Uterus (tissue), 4 donors: ENCODE measurements around the gene CCNA2. TPM values are rescaled to one million over a fixed set of nuclear protein-coding genes. Genes with fewer than 3 reads are reported as not detected.

Experiments
- DNase-seq, 2 donors: peaks; one replicate each; pipeline ENCODE4 v3.0.0-alpha.2; 2019 to 2020
- H3K27ac ChIP-seq, 2 donors: fragments of 200-600 bp; sonication (generic); 1 replicate in 1 of 2; 2 replicates in 1 of 2; pipeline ENCODE4 v1.5.1; 2016 to 2018
- H3K27me3 ChIP-seq, 2 donors: fragments of 200-600 bp; sonication (generic); one replicate each; pipeline ENCODE4 v1.5.1; 2018 to 2019; ENCODE audit warnings: control low read depth in 1 of 2
- H3K36me3 ChIP-seq, 2 donors: fragments of 200-600 bp; sonication (generic); one replicate each; pipeline ENCODE4 v1.5.1; 2019; ENCODE audit warnings: control low read depth in 1 of 2
- H3K4me1 ChIP-seq, 2 donors: fragments of 200-600 bp; sonication (generic); one replicate each; pipeline ENCODE4 v1.5.1; 2018 to 2019; ENCODE audit warnings: control low read depth in 1 of 2
- H3K4me3 ChIP-seq, 2 donors: fragments of 200-600 bp; sonication (generic); 1 replicate in 1 of 2; 2 replicates in 1 of 2; pipeline ENCODE4 v1.5.1; 2018 to 2019; ENCODE audit warnings: mild to moderate bottlenecking in 1 of 2
- H3K9me3 ChIP-seq, 2 donors: fragments of 200-600 bp; sonication (generic); one replicate each; pipeline ENCODE4 v1.5.1; 2019; ENCODE audit warnings: control low read depth in 1 of 2
- POLR2A ChIP-seq, 2 donors: fragments of 450-650 bp; IDR thresholded peaks; one replicate each; pipeline ENCODE4 v1.6.1; 2016; ENCODE audit warnings: antibody characterized with exemption in 2 of 2, mild to moderate bottlenecking in 1 of 2, moderate library complexity in 1 of 2
- intact Hi-C: fragments of 100-400 bp; cut with DNase I; formaldehyde crosslinking; loops from one replicate; pipeline ENCODE4 v1.15.1; 2023; ENCODE audit warnings: low total_unique reads
- total RNA-seq, 4 donors: library from RNA; depleted of rRNA in 3 of 4; stranded (reverse); fragments of >200 nt in 3 of 4; gene quantifications; one replicate each; pipeline versions ENCODE4 v1.1.0 to v1.2.4, GENCODE V29; 2014 to 2023
- TF ChIP-seq, protein P1 (sequence below), 4 experiments: fragments of 200-600 bp in 2 of 4; fragments of 450-650 bp in 2 of 4; sonication (generic) in 2 of 4; IDR thresholded peaks; one replicate each; pipeline ENCODE4 v1.5.1; 2016 to 2019; ENCODE audit warnings: antibody characterized with exemption in 4 of 4, mild to moderate bottlenecking in 2 of 4, moderate library complexity in 1 of 4
- donor health status: DM: yes; HTN: yes; CAD: no.

Gene CCNA2
- total RNA-seq, 4 donors from 2014 or later = 0.59 to 39.8 (median 3.7) TPM

DNA sequence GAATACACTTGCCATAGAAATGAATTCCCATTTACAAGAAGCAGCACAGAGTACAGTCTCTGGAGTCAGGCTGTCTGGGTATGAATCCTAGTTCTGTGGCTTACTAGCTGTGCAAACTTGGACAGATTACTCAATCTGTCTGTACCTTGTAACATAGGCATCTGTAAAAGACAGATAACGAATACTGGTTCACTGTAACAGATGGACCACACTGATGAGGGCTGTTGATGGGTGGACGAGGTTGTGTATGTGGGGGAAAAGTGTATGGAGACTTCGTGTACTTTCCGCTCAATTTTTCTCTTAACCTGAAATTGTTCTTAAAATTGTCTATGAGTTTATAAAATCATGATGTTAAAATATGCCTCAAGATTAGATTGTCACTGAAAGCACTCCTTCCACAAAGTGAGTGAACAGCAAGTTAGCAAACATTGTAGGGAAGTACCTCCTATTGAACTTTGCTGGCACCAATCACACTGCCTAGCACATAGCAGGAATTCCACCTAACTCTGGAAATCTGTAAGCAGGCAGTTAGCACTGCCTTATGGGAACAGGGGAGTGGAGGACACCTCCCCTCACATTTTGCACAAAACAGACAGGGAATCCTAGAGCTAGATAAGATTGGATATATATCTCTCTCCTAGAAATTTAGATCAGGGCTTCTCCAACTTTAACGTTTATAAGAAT is 29.0 kb downstream of the CCNA2 start:
- H3K36me3 ChIP-seq = no peaks in the 10 kb centered on the region
- H3K4me3 ChIP-seq = no peak overlapping the region
- no peaks in the 10 kb centered on the region for H3K9me3 ChIP-seq
- no peak for DNase-seq
- TF ChIP-seq, protein P1, sequence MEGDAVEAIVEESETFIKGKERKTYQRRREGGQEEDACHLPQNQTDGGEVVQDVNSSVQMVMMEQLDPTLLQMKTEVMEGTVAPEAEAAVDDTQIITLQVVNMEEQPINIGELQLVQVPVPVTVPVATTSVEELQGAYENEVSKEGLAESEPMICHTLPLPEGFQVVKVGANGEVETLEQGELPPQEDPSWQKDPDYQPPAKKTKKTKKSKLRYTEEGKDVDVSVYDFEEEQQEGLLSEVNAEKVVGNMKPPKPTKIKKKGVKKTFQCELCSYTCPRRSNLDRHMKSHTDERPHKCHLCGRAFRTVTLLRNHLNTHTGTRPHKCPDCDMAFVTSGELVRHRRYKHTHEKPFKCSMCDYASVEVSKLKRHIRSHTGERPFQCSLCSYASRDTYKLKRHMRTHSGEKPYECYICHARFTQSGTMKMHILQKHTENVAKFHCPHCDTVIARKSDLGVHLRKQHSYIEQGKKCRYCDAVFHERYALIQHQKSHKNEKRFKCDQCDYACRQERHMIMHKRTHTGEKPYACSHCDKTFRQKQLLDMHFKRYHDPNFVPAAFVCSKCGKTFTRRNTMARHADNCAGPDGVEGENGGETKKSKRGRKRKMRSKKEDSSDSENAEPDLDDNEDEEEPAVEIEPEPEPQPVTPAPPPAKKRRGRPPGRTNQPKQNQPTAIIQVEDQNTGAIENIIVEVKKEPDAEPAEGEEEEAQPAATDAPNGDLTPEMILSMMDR (IDR thresholded peaks at IDR 0.05) = no peak
- no peak for TF ChIP-seq POLR2A (IDR thresholded peaks at IDR 0.05)
- intact Hi-C loops = no loop called here
- no peak overlapping the region for H3K27ac ChIP-seq
- no peaks in the 10 kb centered on the region for H3K27me3 ChIP-seq
- H3K4me1 ChIP-seq = no peaks in the 10 kb centered on the region

DNA sequence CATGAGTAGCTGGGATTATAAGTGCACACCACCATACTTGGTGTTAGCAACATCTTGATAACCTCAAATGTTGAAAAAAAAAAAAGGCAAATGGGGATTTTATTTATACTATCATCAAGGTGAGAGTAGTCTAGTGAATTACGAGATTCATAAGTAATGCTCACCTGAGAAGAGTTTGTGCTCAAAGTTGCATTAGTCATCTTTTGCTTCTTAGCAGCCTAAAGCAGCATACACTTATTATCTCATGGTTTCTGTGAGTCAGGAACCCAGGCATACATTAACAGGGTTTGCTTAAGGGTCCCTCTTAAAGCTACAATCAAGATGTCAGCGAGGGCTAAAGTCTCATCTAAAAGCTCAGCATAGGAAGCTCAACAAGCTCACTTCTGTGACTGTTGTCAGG is 30.7 kb downstream of the CCNA2 start:
- intact Hi-C loops = no loop called here
- TF ChIP-seq, protein P1 (IDR thresholded peaks at IDR 0.05) = no peak
- TF ChIP-seq POLR2A (IDR thresholded peaks at IDR 0.05) = no peak
- Histone ChIP-seq H3K27me3 (no peaks in the 10 kb centered on the region), H3K27ac (no peak overlapping the region), H3K9me3 (no peaks in the 10 kb centered on the region), H3K4me3 (no peak overlapping the region), H3K4me1 (no peaks in the 10 kb centered on the region), H3K36me3 (no peaks in the 10 kb centered on the region)
- DNase-seq = no peak

DNA sequence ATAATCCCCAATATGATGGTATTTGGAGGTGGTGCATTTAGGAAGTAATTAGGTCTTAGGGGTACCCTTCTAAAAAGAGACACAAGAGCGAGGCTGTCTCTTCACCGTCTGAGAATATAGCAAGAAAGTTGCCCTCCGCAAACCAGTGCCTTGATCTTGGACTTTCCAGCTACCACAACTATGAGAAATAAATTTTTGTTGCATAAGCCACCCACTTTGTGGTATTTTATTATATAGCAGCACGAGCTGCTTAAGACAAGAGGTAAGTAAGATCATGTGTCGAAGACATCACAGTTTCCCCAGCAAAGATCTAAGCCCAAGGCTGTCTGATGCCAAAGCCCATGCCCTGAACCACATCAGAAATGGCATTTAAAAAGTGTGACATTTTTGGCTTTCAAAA is 32.2 kb downstream of the CCNA2 start:
- TF ChIP-seq, protein P1 (IDR thresholded peaks at IDR 0.05) = no peak
- no peak for TF ChIP-seq POLR2A (IDR thresholded peaks at IDR 0.05)
- H3K27me3 ChIP-seq = no peaks in the 10 kb centered on the region
- H3K9me3 ChIP-seq = no peaks in the 10 kb centered on the region
- no peaks in the 10 kb centered on the region for H3K4me1 ChIP-seq
- no peak for DNase-seq
- intact Hi-C loops = no loop called here
- H3K27ac ChIP-seq = no peak overlapping the region
- H3K36me3 ChIP-seq = no peaks in the 10 kb centered on the region
- no peak overlapping the region for H3K4me3 ChIP-seq

DNA sequence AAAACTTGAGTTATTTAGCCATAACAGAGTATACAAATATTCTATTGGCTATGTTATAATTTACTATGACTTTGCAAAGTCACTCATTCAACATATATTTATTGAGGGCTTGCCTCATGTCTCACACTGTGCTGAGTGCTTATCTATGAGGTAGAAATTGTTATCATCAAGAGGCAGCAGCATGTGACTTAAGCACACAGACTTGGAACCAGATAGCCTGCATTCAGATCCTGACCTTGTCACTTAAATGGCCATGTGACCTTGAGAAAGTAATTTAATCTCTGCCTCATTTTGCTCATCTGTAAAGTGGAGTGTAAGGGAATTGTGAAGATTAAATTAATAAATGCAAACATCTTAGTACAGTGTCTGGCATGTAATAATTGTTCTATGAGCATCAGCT is 32.7 kb downstream of the CCNA2 start:
- TF ChIP-seq, protein P1 (IDR thresholded peaks at IDR 0.05) = no peak
- no peak for TF ChIP-seq POLR2A (IDR thresholded peaks at IDR 0.05)

DNA sequence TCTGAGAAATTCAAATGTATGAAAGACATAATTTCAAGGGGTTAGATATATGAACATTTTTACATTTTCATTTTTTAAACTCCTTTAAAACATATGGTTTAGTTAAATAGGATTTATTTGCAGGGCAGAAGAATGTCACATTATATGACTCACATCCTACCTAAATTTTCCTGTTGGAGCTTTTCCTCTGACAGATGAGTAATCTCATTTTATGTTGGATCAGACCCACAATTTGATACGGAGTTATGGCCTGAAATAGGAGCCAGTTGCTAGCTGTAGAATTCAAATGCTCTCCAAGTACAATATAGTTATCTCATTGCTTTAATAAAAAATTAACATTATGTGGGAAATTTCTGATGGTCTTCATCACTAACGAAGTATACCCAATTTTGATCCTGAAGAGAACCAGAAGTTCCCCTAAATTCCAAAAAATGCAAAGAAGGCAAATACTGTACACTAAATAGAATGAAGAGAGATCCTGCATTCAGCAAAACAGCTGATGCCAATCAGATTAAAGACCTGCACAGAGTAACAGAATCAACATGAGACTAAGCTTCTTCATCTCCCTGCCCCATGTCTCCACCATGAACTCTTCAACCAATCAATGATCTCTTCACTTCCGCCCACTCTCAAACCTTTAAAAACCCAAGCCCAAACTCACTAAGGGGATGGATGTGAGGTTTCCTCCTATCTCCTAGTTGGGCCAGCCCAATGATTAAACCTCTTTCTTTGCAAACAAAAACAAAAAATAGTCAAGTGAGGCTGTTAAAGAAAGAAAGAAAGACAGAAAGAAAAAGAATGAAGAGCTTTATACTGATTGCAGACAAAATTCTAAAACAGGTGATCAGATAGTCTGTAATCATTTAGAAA is 33.5 kb downstream of the CCNA2 start:
- no peaks in the 10 kb centered on the region for H3K9me3 ChIP-seq
- no peak overlapping the region for H3K4me3 ChIP-seq
- no peak overlapping the region for H3K27ac ChIP-seq
- DNase-seq = no peak
- H3K36me3 ChIP-seq = no peaks in the 10 kb centered on the region
- H3K27me3 ChIP-seq = no peaks in the 10 kb centered on the region
- TF ChIP-seq, protein P1 (IDR thresholded peaks at IDR 0.05) = no peak
- TF ChIP-seq POLR2A (IDR thresholded peaks at IDR 0.05) = no peak
- no peaks in the 10 kb centered on the region for H3K4me1 ChIP-seq
- intact Hi-C loops = no loop called here

More for the DNA sequence above, 32.7 kb downstream of the CCNA2 start:
- intact Hi-C loops = no loop called here
- H3K9me3 ChIP-seq = no peaks in the 10 kb centered on the region
- no peak for DNase-seq
- H3K4me3 ChIP-seq = no peak overlapping the region
- H3K27ac ChIP-seq = no peak overlapping the region
- H3K36me3 ChIP-seq = no peaks in the 10 kb centered on the region
- no peaks in the 10 kb centered on the region for H3K27me3 ChIP-seq
- no peaks in the 10 kb centered on the region for H3K4me1 ChIP-seq
